ENCODE results near the gene MYH15. TPM values are rescaled to one million over a fixed set of nuclear protein-coding genes. Genes with fewer than 3 reads are reported as not detected.

MYH15 gene
- total and polyA plus RNA-seq, 4 donors, result 0.06 to 0.31 (median 0.25) TPM

- ATAC-seq (ENCODE audit: insufficient read depth, low FRiP score) (no peak), DNase-seq (peak in 1 of 3 donors; percentile 48)
- Histone ChIP-seq H3K27ac (ENCODE audit: low read depth in 1 of 2, low read length in 1 of 2) (no peak overlapping the region), H3K36me3 (ENCODE audit: control insufficient read depth in 4 of 4, insufficient read depth in 4 of 4, low read length in 4 of 4) (no peaks in the 10 kb centered on the region), H3K9me3 (ENCODE audit: control insufficient read depth in 4 of 4, insufficient read depth in 3 of 4, low read length in 3 of 4) (no peaks in the 10 kb centered on the region), H3K4me3 (no peak overlapping the region), H3K4me1 (ENCODE audit: control insufficient read depth in 5 of 5, insufficient read depth in 5 of 5, low read length in 5 of 5) (peaks cover 0 to 4% (median 0%) of the 10 kb centered on the region in 5 donors), H3K9ac (ENCODE audit: insufficient read depth in 1 of 2, low read length in 2 of 2) (no peak overlapping the region), H3K27me3 (ENCODE audit: control insufficient read depth in 3 of 3, insufficient read depth in 3 of 3, low read length in 2 of 3) (peaks cover 0 to 1% (median 0%) of the 10 kb centered on the region in 3 donors)
- no peak for TF ChIP-seq CTCF (IDR thresholded peaks at IDR 0.05; ENCODE audit: control extremely low read depth, extremely low read depth)
- WGBS, 2 donors, result 88 to 91% methylated on average over 6 of the region's 6 CpGs
Measured at GRCh38 chr3:108412121-108412750, 98.2 kb downstream of the MYH15 start.

- peak; percentile 53 for ATAC-seq (ENCODE audit: insufficient read depth, low FRiP score)
- no peak for DNase-seq
Measured at GRCh38 chr3:108410531-108410984, 99.8 kb downstream of the MYH15 start.

GRCh38 chr3:108409800-108410178, 100.6 kb downstream of the MYH15 start:
- no peaks in the 10 kb centered on the region for H3K36me3 ChIP-seq (ENCODE audit: control insufficient read depth in 4 of 4, insufficient read depth in 4 of 4, low read length in 4 of 4)
- H3K4me1 ChIP-seq (ENCODE audit: control insufficient read depth in 5 of 5, insufficient read depth in 5 of 5, low read length in 5 of 5), result no peaks in the 10 kb centered on the region
- DNase-seq, result no peak
- H3K27ac ChIP-seq (ENCODE audit: low read depth in 1 of 2, low read length in 1 of 2), result no peak overlapping the region
- WGBS, 2 donors, result 71 to 90% methylated on average over 4 of the region's 4 CpGs
- no peak for ATAC-seq (ENCODE audit: insufficient read depth, low FRiP score)
- no peak overlapping the region for H3K4me3 ChIP-seq
- peaks cover 0 to 9% (median 0%) of the 10 kb centered on the region in 3 donors for H3K27me3 ChIP-seq (ENCODE audit: control insufficient read depth in 3 of 3, insufficient read depth in 3 of 3, low read length in 2 of 3)
- TF ChIP-seq CTCF (IDR thresholded peaks at IDR 0.05; ENCODE audit: control extremely low read depth, extremely low read depth), result no peak
- H3K9ac ChIP-seq (ENCODE audit: insufficient read depth in 1 of 2, low read length in 2 of 2), result no peak overlapping the region
- H3K9me3 ChIP-seq (ENCODE audit: control insufficient read depth in 4 of 4, insufficient read depth in 3 of 4, low read length in 3 of 4), result no peaks in the 10 kb centered on the region

More at GRCh38 chr3:108410531-108410984, 99.8 kb downstream of the MYH15 start:
- peak overlapping the region in 1 of 2 donors; percentile 1 for H3K27ac ChIP-seq (ENCODE audit: low read depth in 1 of 2, low read length in 1 of 2)
- no peaks in the 10 kb centered on the region for H3K9me3 ChIP-seq (ENCODE audit: control insufficient read depth in 4 of 4, insufficient read depth in 3 of 4, low read length in 3 of 4)
- H3K27me3 ChIP-seq (ENCODE audit: control insufficient read depth in 3 of 3, insufficient read depth in 3 of 3, low read length in 2 of 3), result peaks cover 0 to 9% (median 0%) of the 10 kb centered on the region in 3 donors
- 65 to 75% methylated on average over 11 of the region's 11 CpGs for WGBS, 2 donors
- no peak overlapping the region for H3K4me3 ChIP-seq
- no peak overlapping the region for H3K9ac ChIP-seq (ENCODE audit: insufficient read depth in 1 of 2, low read length in 2 of 2)
- H3K36me3 ChIP-seq (ENCODE audit: control insufficient read depth in 4 of 4, insufficient read depth in 4 of 4, low read length in 4 of 4), result no peaks in the 10 kb centered on the region
- no peak for TF ChIP-seq CTCF (IDR thresholded peaks at IDR 0.05; ENCODE audit: control extremely low read depth, extremely low read depth)
- H3K4me1 ChIP-seq (ENCODE audit: control insufficient read depth in 5 of 5, insufficient read depth in 5 of 5, low read length in 5 of 5), result peaks cover 0 to 1% (median 0%) of the 10 kb centered on the region in 5 donors

All from lung (tissue), 12 donors.